Central memory CD8-positive, alpha-beta T cell (primary cell): Measurements from ENCODE around the gene KIAA2012.

Experiments
- ATAC-seq: fragments of 150-1000 bp; cut with Tn5 transposase; replicated peaks from 2 replicates; pipeline ENCODE4 v1.10.0; 2022; ENCODE audit warnings: mild to moderate bottlenecking, moderate FRiP score, moderate number of reproducible peaks; ENCODE audit not compliant: poor library complexity, severe bottlenecking; ENCODE audit errors: extremely low read depth
- DNase-seq, 2 donors: peaks; one replicate each; pipeline ENCODE4 v3.0.0; 2021; ENCODE audit warnings: low spot score in 2 of 2
- H3K27ac Mint-ChIP-seq: one replicate; pipeline ENCODE4 v1.8.0; 2022; ENCODE audit warnings: low read depth, mild to moderate bottlenecking, moderate library complexity, mixed read lengths
- H3K27me3 Mint-ChIP-seq: one replicate; pipeline ENCODE4 v1.8.0; 2022; ENCODE audit warnings: mixed read lengths
- H3K36me3 Mint-ChIP-seq: one replicate; pipeline ENCODE4 v1.8.0; 2022; ENCODE audit warnings: mild to moderate bottlenecking, moderate library complexity, mixed read lengths; ENCODE audit not compliant: insufficient read depth
- H3K4me1 Mint-ChIP-seq: one replicate; pipeline ENCODE4 v1.8.0; 2022; ENCODE audit warnings: mixed read lengths
- H3K4me3 Mint-ChIP-seq: one replicate; pipeline ENCODE4 v1.8.0; 2022; ENCODE audit warnings: mild to moderate bottlenecking, moderate library complexity, mixed read lengths
- H3K9me3 Mint-ChIP-seq: one replicate; pipeline ENCODE4 v1.8.0; 2022; ENCODE audit warnings: mixed read lengths

KIAA2012 gene

GRCh38 chr2:202099515-202099914 is 26.5 kb downstream of the KIAA2012 start:
- no peaks in the 10 kb centered on the region for H3K4me1 Mint-ChIP-seq
- no peak for ATAC-seq
- no peaks in the 10 kb centered on the region for H3K9me3 Mint-ChIP-seq
- H3K36me3 Mint-ChIP-seq, result no peaks in the 10 kb centered on the region
- DNase-seq, result no peak
- H3K27me3 Mint-ChIP-seq, result peaks cover 29% of the 10 kb centered on the region
- no peak overlapping the region for H3K4me3 Mint-ChIP-seq
- no peak overlapping the region for H3K27ac Mint-ChIP-seq

GRCh38 chr2:202100176-202100575 is 27.1 kb downstream of the KIAA2012 start:
- H3K9me3 Mint-ChIP-seq, result no peaks in the 10 kb centered on the region
- no peaks in the 10 kb centered on the region for H3K4me1 Mint-ChIP-seq
- no peak for ATAC-seq
- H3K27ac Mint-ChIP-seq, result no peak overlapping the region
- peaks cover 35% of the 10 kb centered on the region for H3K27me3 Mint-ChIP-seq
- H3K4me3 Mint-ChIP-seq, result no peak overlapping the region
- DNase-seq, result no peak
- H3K36me3 Mint-ChIP-seq, result no peaks in the 10 kb centered on the region

DNA sequence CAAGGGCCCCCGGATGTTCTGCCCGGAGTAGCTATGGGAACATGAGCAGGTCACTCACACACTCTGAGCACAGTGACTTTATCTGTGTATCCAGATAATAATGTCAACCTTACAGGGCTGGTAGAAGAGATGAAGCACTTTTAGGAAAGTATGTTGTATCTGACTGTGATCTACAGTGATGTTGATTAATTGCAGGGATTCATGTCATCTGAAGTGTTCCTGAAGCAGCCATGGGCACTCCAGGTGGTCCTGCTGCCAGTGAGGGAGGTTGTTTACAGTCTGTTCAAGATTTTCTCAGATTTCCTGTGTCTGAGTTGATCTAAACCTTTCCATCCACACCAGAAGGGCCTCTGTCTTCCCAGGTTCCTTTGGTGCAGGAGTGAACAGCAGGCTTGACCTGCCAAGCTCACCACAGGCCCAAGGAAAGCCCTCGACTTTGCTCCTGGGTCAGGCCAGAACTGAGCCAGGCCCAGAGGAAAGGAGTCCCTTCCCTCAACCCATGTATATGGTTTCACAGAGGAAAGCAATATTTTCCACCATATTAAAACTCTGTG is 28.0 kb downstream of the KIAA2012 start:
- H3K4me3 Mint-ChIP-seq, result no peak overlapping the region
- no peaks in the 10 kb centered on the region for H3K4me1 Mint-ChIP-seq
- no peaks in the 10 kb centered on the region for H3K9me3 Mint-ChIP-seq
- no peak for ATAC-seq
- DNase-seq, result no peak
- peaks cover 41% of the 10 kb centered on the region for H3K27me3 Mint-ChIP-seq
- no peak overlapping the region for H3K27ac Mint-ChIP-seq
- H3K36me3 Mint-ChIP-seq, result no peaks in the 10 kb centered on the region

GRCh38 chr2:202102425-202103000 is 29.5 kb downstream of the KIAA2012 start:
- DNase-seq (no peak), ATAC-seq (no peak)
- H3K27me3 Mint-ChIP-seq, result peaks cover 27% of the 10 kb centered on the region
- no peak overlapping the region for H3K27ac Mint-ChIP-seq
- H3K9me3 Mint-ChIP-seq, result no peaks in the 10 kb centered on the region
- H3K4me3 Mint-ChIP-seq, result no peak overlapping the region
- H3K4me1 Mint-ChIP-seq, result no peaks in the 10 kb centered on the region
- no peaks in the 10 kb centered on the region for H3K36me3 Mint-ChIP-seq

GRCh38 chr2:202104286-202104870 is 31.3 kb downstream of the KIAA2012 start:
- no peaks in the 10 kb centered on the region for H3K9me3 Mint-ChIP-seq
- no peaks in the 10 kb centered on the region for H3K36me3 Mint-ChIP-seq
- H3K27ac Mint-ChIP-seq, result no peak overlapping the region
- H3K27me3 Mint-ChIP-seq, result peaks cover 32% of the 10 kb centered on the region
- no peak overlapping the region for H3K4me3 Mint-ChIP-seq
- H3K4me1 Mint-ChIP-seq, result no peaks in the 10 kb centered on the region
- ATAC-seq (no peak), DNase-seq (no peak)

DNA sequence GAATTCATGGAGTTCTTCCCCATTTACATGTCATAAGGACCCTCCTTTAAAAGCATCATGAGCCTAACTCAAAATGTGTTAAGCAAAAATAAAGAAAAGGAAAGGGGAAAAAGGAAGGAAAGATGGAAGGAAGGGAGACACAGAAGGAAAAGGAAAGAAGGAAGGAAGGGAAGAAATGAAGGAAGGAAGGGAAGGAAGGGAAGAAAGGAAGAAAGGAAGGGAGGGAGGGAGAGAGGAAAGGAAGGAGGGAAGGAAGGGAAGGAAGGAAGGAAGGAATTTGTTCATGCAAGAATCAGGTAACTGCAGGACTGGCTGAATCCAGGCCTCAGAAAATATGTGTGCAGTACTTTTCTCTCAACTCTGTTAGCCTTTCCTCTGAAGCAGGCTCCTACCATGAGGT is 32.0 kb downstream of the KIAA2012 start:
- Mint-ChIP-seq H3K4me1 (no peaks in the 10 kb centered on the region), H3K9me3 (no peaks in the 10 kb centered on the region), H3K4me3 (no peak overlapping the region), H3K27ac (no peak overlapping the region), H3K36me3 (no peaks in the 10 kb centered on the region), H3K27me3 (peaks cover 39% of the 10 kb centered on the region)
- DNase-seq, result no peak
- ATAC-seq, result no peak

DNA sequence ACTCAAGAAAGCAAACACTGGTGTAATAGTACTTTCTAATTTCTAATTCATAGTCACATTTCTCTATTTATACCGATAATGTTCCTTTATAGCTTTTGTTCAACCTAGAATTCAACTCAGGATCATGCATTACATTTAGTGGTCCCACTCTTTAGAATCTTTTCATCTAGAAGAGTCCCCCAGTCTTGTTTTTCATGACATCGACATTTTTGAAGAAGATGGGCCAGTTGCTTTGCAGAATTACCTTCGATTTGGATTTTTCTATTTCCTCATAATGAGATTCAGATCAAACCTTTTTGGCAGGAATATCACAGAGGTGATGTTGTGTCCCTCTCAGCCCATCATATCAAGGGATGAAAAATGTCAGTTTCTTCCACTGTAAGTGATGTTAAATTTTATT is 35.3 kb downstream of the KIAA2012 start:
- Mint-ChIP-seq H3K27ac (no peak overlapping the region), H3K9me3 (no peaks in the 10 kb centered on the region), H3K4me1 (no peaks in the 10 kb centered on the region), H3K36me3 (no peaks in the 10 kb centered on the region), H3K4me3 (no peak overlapping the region), H3K27me3 (peaks cover 52% of the 10 kb centered on the region)
- DNase-seq (no peak), ATAC-seq (no peak)

DNA sequence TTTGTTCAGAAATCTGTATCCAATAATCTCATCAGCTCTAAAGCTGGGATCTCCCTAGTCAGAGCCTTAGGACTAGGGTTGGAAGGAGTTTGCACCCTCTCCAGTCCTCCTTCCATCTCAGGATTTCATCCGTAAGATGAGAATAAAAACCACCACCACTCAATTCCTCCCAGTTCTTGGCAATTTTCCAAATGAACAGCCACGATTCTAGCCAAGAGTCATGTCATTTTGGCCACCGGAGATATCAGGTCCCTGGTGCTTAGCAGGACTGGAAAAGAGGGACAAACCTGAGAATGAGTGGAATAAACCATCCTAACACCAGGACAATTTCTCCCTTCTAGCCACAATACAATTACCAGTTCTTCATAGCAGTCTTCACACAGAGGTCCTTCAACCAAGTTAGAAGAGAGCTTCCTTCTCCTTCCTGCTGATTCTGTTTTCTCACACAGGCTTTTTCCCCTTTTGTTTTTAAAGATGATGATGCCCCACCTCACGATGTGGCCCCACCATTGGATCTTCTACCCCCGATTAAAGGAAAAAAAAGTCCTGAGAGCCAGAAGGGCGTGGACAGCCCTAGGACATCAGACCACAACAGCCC is 36.2 kb downstream of the KIAA2012 start:
- Mint-ChIP-seq H3K27ac (no peak overlapping the region), H3K4me1 (no peaks in the 10 kb centered on the region), H3K4me3 (no peak overlapping the region), H3K27me3 (peaks cover 52% of the 10 kb centered on the region), H3K9me3 (no peaks in the 10 kb centered on the region), H3K36me3 (no peaks in the 10 kb centered on the region)
- ATAC-seq (no peak), DNase-seq (no peak)

DNA sequence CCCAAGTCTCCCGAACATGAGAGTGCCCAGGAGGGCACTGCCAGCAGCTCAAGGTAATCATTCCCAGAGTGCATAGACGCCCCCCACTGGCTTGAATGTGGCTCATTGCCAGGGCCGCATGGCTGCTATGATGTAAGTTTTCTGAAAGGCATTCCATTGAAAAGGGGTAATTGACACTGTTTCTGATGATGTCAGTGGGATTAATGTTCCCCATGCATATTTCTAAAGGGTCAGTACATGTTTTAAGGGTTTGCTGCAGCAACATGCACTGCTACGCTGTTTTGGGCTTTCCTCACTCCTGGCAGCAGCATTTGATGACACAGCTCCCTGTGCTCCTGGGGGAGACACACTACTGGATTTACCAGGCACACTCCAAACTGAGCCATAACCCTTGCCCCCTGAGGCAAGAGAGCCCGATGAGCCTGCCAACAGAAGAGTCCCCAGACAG is 36.7 kb downstream of the KIAA2012 start:
- no peak overlapping the region for H3K4me3 Mint-ChIP-seq
- H3K36me3 Mint-ChIP-seq, result no peaks in the 10 kb centered on the region
- ATAC-seq (no peak), DNase-seq (no peak)
- H3K27ac Mint-ChIP-seq, result no peak overlapping the region
- H3K27me3 Mint-ChIP-seq, result peaks cover 47% of the 10 kb centered on the region
- no peaks in the 10 kb centered on the region for H3K4me1 Mint-ChIP-seq
- H3K9me3 Mint-ChIP-seq, result no peaks in the 10 kb centered on the region

GRCh38 chr2:202110491-202110890 is 37.4 kb downstream of the KIAA2012 start:
- no peak for DNase-seq
- ATAC-seq, result no peak
- H3K36me3 Mint-ChIP-seq, result no peaks in the 10 kb centered on the region
- no peak overlapping the region for H3K4me3 Mint-ChIP-seq
- no peaks in the 10 kb centered on the region for H3K9me3 Mint-ChIP-seq
- no peak overlapping the region for H3K27ac Mint-ChIP-seq
- H3K4me1 Mint-ChIP-seq, result no peaks in the 10 kb centered on the region
- peaks cover 46% of the 10 kb centered on the region for H3K27me3 Mint-ChIP-seq

DNA sequence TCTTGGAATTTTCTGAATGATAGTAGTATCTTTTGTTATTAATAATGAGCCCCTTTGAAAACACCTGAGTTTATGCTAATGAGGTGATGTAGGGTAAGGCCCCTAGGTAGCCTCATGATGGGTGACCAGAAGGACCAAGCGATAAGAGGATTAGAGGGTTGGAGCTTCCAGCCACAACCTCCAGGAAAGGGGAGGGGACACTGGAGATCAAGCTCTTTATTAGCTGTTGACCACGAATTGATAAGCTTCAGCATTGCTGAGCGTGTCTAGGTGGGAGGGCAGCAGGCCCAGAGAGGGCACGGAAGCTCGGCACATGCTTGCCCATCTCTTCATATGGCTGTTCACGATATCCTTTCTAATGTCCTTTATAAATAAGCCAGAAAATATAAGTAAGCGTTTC is 39.0 kb downstream of the KIAA2012 start:
- H3K4me3 Mint-ChIP-seq, result no peak overlapping the region
- no peak for DNase-seq
- H3K27me3 Mint-ChIP-seq, result peaks cover 59% of the 10 kb centered on the region
- no peaks in the 10 kb centered on the region for H3K9me3 Mint-ChIP-seq
- H3K36me3 Mint-ChIP-seq, result no peaks in the 10 kb centered on the region
- H3K27ac Mint-ChIP-seq, result no peak overlapping the region
- no peaks in the 10 kb centered on the region for H3K4me1 Mint-ChIP-seq
- ATAC-seq, result no peak

DNA sequence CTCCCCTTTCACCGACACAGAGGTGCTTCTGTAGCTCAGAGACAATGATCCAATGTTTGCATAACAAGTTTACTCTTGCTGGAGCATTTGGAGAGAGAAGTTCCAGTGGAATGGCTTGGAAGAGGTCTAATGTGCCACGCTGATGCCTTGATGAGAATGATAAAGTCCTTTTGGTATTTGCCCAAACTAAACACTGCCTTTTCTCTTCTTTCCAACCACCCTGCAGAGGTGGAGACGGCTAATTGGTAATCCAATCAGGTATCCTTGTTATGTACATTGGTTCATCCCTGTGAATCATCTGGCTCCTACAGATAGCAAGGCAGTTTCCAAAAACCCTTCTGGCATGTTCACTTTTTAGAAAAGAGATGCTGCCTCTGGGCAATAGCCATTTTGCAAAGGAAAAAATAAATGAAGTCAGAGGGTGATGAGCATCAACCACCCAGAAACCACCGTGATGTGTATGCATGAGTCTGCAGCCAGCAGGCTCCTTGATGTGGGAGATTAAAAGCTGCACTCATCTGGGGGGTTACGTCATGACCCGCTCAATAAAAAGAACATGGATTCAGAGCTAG is 40.6 kb downstream of the KIAA2012 start:
- H3K36me3 Mint-ChIP-seq, result no peaks in the 10 kb centered on the region
- H3K27me3 Mint-ChIP-seq, result peaks cover 74% of the 10 kb centered on the region
- no peaks in the 10 kb centered on the region for H3K4me1 Mint-ChIP-seq
- H3K9me3 Mint-ChIP-seq, result no peaks in the 10 kb centered on the region
- ATAC-seq (no peak), DNase-seq (no peak)
- H3K27ac Mint-ChIP-seq, result no peak overlapping the region
- H3K4me3 Mint-ChIP-seq, result no peak overlapping the region

- Mint-ChIP-seq H3K27ac (no peak overlapping the region), H3K27me3 (peaks cover 70% of the 10 kb centered on the region), H3K9me3 (no peaks in the 10 kb centered on the region), H3K4me3 (no peak overlapping the region), H3K36me3 (no peaks in the 10 kb centered on the region), H3K4me1 (no peaks in the 10 kb centered on the region)
- DNase-seq, result no peak
- ATAC-seq, result no peak
Measured at GRCh38 chr2:202114291-202114690, 41.2 kb downstream of the KIAA2012 start.
